Ishikawa (cell line): Measurements from ENCODE around the gene VWA3A.

Experiments
- CEBPB ChIP-seq: IDR thresholded peaks from 2 replicates; pipeline ENCODE4 v1.6.1; 2012
- CREB1 ChIP-seq: IDR thresholded peaks from 2 replicates; pipeline ENCODE4 v1.6.1; 2012; ENCODE audit warnings: low read depth
- EGR1 ChIP-seq: IDR thresholded peaks from 2 replicates; pipeline ENCODE4 v1.6.1; 2012
- EP300 ChIP-seq: IDR thresholded peaks from 2 replicates; pipeline ENCODE4 v1.6.1; 2012; ENCODE audit warnings: borderline replicate concordance
- FOXM1 ChIP-seq: IDR thresholded peaks from 2 replicates; pipeline ENCODE4 v1.6.1; 2012; ENCODE audit warnings: low read depth, borderline replicate concordance
- MAX ChIP-seq: IDR thresholded peaks from 2 replicates; pipeline ENCODE4 v1.6.1; 2012
- NFIC ChIP-seq: IDR thresholded peaks from 2 replicates; pipeline ENCODE4 v1.6.1; 2012
- RAD21 ChIP-seq: IDR thresholded peaks from 2 replicates; pipeline ENCODE4 v1.6.1; 2012; ENCODE audit warnings: low read depth
- REST ChIP-seq: IDR thresholded peaks from 2 replicates; pipeline ENCODE4 v1.6.1; 2012; ENCODE audit warnings: low read depth, mild to moderate bottlenecking
- TAF1 ChIP-seq: IDR thresholded peaks from 2 replicates; pipeline ENCODE4 v1.6.1; 2012; ENCODE audit warnings: low read depth, mild to moderate bottlenecking
- TCF12 ChIP-seq: IDR thresholded peaks from 2 replicates; pipeline ENCODE4 v1.6.1; 2012; ENCODE audit warnings: low read depth
- TEAD4 ChIP-seq: IDR thresholded peaks from 2 replicates; pipeline ENCODE4 v1.6.1; 2012
- YY1 ChIP-seq: IDR thresholded peaks from 2 replicates; pipeline ENCODE4 v1.6.1; 2012; ENCODE audit warnings: low read depth
- ZBTB7A ChIP-seq: IDR thresholded peaks from 2 replicates; pipeline ENCODE4 v1.6.1; 2012; ENCODE audit warnings: low read depth
- TF ChIP-seq, protein P1 (sequence below): IDR thresholded peaks from 2 replicates; pipeline ENCODE4 v1.6.1; 2012

The VWA3A gene

DNA sequence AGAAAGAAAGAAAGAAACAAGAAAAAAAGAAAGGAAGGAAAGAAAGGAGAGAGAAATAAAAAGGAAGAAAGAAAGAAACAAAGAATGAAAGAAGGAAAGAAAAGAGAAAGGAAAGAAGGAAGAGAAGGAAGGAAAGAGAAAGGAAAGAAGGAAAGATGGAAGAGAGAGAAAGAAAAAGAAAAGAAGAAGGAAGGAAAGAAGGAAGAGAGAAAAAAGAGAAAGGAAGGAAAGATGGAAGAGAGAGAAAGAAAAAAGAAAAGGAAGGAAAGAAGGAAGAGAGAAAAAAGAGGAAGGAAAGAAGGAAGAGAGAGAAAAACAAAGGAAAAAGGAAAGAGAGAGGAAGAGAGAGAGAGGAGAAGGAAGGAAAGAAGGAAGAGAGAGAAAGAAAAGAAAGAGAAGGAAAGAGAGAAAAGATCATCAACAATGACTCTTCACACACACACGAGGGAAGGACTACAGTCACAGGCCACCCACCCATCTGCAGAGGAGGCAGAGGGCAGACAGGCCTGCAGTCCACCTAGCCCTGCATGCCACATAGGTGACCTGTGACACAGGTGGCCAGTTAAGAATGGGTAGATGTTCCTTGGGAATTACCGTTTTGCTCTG lies 23.9 kb downstream of the VWA3A start:
- TF ChIP-seq TEAD4 (no peak), NFIC (no peak)
- TF ChIP-seq, protein P1, sequence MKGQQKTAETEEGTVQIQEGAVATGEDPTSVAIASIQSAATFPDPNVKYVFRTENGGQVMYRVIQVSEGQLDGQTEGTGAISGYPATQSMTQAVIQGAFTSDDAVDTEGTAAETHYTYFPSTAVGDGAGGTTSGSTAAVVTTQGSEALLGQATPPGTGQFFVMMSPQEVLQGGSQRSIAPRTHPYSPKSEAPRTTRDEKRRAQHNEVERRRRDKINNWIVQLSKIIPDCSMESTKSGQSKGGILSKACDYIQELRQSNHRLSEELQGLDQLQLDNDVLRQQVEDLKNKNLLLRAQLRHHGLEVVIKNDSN = no peak

DNA sequence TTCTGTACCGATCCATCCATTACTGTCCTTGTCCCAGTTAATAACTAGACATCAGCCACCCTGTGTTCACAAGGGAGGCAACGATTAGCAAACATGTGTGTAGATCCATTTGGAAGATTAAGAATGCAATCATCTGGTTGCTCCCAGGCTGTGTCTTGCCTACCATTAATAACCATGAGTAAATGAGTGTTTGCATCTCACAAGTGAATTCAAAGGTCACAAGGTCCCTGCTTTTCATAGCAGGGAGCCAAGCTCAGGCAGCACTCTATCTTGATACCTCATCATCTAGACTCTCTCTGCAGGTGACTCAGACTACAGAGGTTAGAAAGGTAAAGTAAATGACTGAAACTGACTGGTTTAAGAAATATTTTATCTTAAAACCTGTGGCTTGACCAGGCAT lies 25.3 kb downstream of the VWA3A start:
- TF ChIP-seq YY1 = no peak
- TF ChIP-seq REST = no peak
- TF ChIP-seq, protein P1 = no peak
- TF ChIP-seq TCF12 = no peak
- no peak for TF ChIP-seq NFIC
- TF ChIP-seq CREB1 = no peak
- TF ChIP-seq EP300 = no peak
- no peak for TF ChIP-seq TEAD4
- TF ChIP-seq ZBTB7A = no peak
- no peak for TF ChIP-seq MAX
- no peak for TF ChIP-seq TAF1

- TF ChIP-seq REST = peak; percentile 36; the same call in 1 of the 2 replicates
- no peak for TF ChIP-seq EGR1
These were observed 28.1 kb downstream of the VWA3A start for GRCh38 chr16:22120440-22120839.

DNA sequence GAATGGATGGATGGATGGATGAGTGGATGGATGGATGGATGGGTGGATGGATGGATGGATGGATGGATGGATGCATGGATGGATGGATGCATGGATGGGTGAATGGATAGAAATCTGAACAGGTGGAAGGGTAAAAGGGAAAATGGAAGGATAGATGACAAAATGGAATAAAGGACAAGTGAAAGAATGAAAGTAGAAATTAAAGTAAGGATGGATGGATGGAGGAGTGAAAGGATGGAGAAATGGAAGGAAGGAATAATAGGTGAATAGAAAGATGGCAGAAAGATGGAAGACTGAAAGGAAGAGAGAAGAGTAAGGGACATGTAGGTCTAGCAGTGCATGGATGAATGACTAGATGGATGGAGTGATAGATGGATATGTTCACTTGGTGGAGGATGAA lies 29.9 kb downstream of the VWA3A start:
- TF ChIP-seq RAD21 (no peak), CEBPB (no peak), NFIC (no peak), ZBTB7A (no peak), REST (no peak), YY1 (no peak), MAX (no peak), TEAD4 (no peak), FOXM1 (no peak), CREB1 (no peak), TCF12 (no peak)
- TF ChIP-seq, protein P1 = no peak

DNA sequence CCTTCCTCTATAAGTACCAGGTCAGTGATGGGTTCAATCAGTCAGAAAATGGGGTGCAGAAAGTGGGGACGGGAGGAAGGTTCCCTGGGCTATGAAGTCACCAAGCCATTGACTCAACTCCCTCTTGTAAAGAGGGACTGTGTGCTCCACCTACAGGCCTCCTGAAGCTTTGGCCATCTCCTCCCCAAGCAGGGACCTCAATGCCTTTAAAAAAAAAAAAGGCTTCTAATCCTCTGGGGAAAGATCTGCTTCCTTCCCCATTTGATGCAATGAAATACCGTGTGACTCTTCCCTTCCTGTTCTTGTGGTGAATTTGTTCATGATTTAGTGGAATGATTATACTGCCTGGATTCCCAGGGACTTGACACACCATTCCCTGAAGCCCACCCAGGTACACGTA lies 30.8 kb downstream of the VWA3A start:
- TF ChIP-seq RAD21 (peak; percentile 15; the same call in 1 of the 2 replicates), TCF12 (no peak)
